Nephron (organoid): ENCODE data around the gene FBXW9.
"Not testable (repeated sequence)": the region's sequence is repeated elsewhere in the genome, so short reads cannot be mapped to it uniquely, and the experiment has no call there.

Experiments used
- H3K27ac Mint-ChIP-seq, 3 experiments: 2 replicates each; pipeline ENCODE4 v1.8.0; 2020; ENCODE audit warnings: mixed read lengths in 3 of 3, mild to moderate bottlenecking in 2 of 3, moderate library complexity in 1 of 3
- H3K27me3 Mint-ChIP-seq: 2 replicates; pipeline ENCODE4 v1.8.0; 2021; ENCODE audit warnings: low read depth, mild to moderate bottlenecking, moderate library complexity, mixed read lengths
- H3K36me3 Mint-ChIP-seq: 2 replicates; pipeline ENCODE4 v1.8.0; 2020; ENCODE audit warnings: low read depth, mixed read lengths
- H3K4me1 Mint-ChIP-seq: 2 replicates; pipeline ENCODE4 v1.8.0; 2020; ENCODE audit warnings: mixed read lengths
- H3K4me3 Mint-ChIP-seq, 3 experiments: 2 replicates each; pipeline ENCODE4 v1.8.0; 2020; ENCODE audit warnings: mild to moderate bottlenecking in 3 of 3, mixed read lengths in 3 of 3, moderate library complexity in 2 of 3
- H3K9me3 Mint-ChIP-seq: 2 replicates; pipeline ENCODE4 v1.8.0; 2020; ENCODE audit warnings: mixed read lengths
- CTCF ChIP-seq, 3 experiments: fragments of 200-600 bp; sonication (generic); IDR thresholded peaks; one replicate each; pipeline ENCODE4 v1.5.0; 2021; ENCODE audit warnings: antibody characterized with exemption in 3 of 3; ENCODE audit not compliant: unreplicated experiment in 3 of 3

FBXW9 gene

GRCh38 chr19:12652219-12652618, 44.2 kb downstream of the FBXW9 start:
- no peak overlapping the region for H3K27ac Mint-ChIP-seq
- no peaks in the 10 kb centered on the region for H3K9me3 Mint-ChIP-seq
- TF ChIP-seq CTCF (IDR thresholded peaks at IDR 0.05; ENCODE audit: unreplicated experiment in 3 of 3): no peak
- H3K4me1 Mint-ChIP-seq: no peaks in the 10 kb centered on the region
- H3K36me3 Mint-ChIP-seq: peaks cover 34% of the 10 kb centered on the region
- H3K4me3 Mint-ChIP-seq: no peak overlapping the region
- H3K27me3 Mint-ChIP-seq: no peaks in the 10 kb centered on the region

GRCh38 chr19:12649941-12650340, 46.5 kb downstream of the FBXW9 start:
- H3K27ac Mint-ChIP-seq: no peak overlapping the region
- no peak overlapping the region for H3K4me3 Mint-ChIP-seq
- no peaks in the 10 kb centered on the region for H3K4me1 Mint-ChIP-seq
- H3K36me3 Mint-ChIP-seq: peaks cover 20% of the 10 kb centered on the region
- H3K27me3 Mint-ChIP-seq: no peaks in the 10 kb centered on the region
- H3K9me3 Mint-ChIP-seq: no peaks in the 10 kb centered on the region
- no peak for TF ChIP-seq CTCF (IDR thresholded peaks at IDR 0.05; ENCODE audit: unreplicated experiment in 3 of 3)

GRCh38 chr19:12648088-12648487, 48.3 kb downstream of the FBXW9 start:
- Mint-ChIP-seq H3K4me1 (no peaks in the 10 kb centered on the region), H3K9me3 (no peaks in the 10 kb centered on the region), H3K27ac (no peak overlapping the region), H3K36me3 (peaks cover 20% of the 10 kb centered on the region), H3K27me3 (no peaks in the 10 kb centered on the region), H3K4me3 (no peak overlapping the region)
- no peak for TF ChIP-seq CTCF (IDR thresholded peaks at IDR 0.05; ENCODE audit: unreplicated experiment in 3 of 3)

GRCh38 chr19:12647490-12648071, 48.9 kb downstream of the FBXW9 start:
- no peaks in the 10 kb centered on the region for H3K9me3 Mint-ChIP-seq
- no peak overlapping the region for H3K4me3 Mint-ChIP-seq

GRCh38 chr19:12647047-12647446, 49.4 kb downstream of the FBXW9 start:
- Mint-ChIP-seq H3K27me3 (no peaks in the 10 kb centered on the region), H3K27ac (no peak overlapping the region), H3K36me3 (peaks cover 17% of the 10 kb centered on the region), H3K4me1 (no peaks in the 10 kb centered on the region), H3K4me3 (no peak overlapping the region), H3K9me3 (no peaks in the 10 kb centered on the region)
- TF ChIP-seq CTCF (IDR thresholded peaks at IDR 0.05; ENCODE audit: unreplicated experiment in 3 of 3): no peak

More at GRCh38 chr19:12647490-12648071, 48.9 kb downstream of the FBXW9 start:
- Mint-ChIP-seq H3K36me3 (peaks cover 20% of the 10 kb centered on the region), H3K4me1 (no peaks in the 10 kb centered on the region), H3K27me3 (no peaks in the 10 kb centered on the region), H3K27ac (no peak overlapping the region)
- no peak for TF ChIP-seq CTCF (IDR thresholded peaks at IDR 0.05; ENCODE audit: unreplicated experiment in 3 of 3)

GRCh38 chr19:12646551-12646950, 49.9 kb downstream of the FBXW9 start:
- H3K27ac Mint-ChIP-seq: no peak overlapping the region
- no peak for TF ChIP-seq CTCF (IDR thresholded peaks at IDR 0.05; ENCODE audit: unreplicated experiment in 3 of 3)
- no peaks in the 10 kb centered on the region for H3K27me3 Mint-ChIP-seq

GRCh38 chr19:12643716-12644115, 52.7 kb downstream of the FBXW9 start:
- not testable (repeated sequence) for H3K4me1 Mint-ChIP-seq, H3K4me3 Mint-ChIP-seq

More at GRCh38 chr19:12646551-12646950, 49.9 kb downstream of the FBXW9 start:
- Mint-ChIP-seq H3K36me3 (peaks cover 13% of the 10 kb centered on the region), H3K4me3 (no peak overlapping the region), H3K4me1 (no peaks in the 10 kb centered on the region), H3K9me3 (no peaks in the 10 kb centered on the region)

More at GRCh38 chr19:12643716-12644115, 52.7 kb downstream of the FBXW9 start:
- H3K27me3 Mint-ChIP-seq, H3K9me3 Mint-ChIP-seq, H3K27ac Mint-ChIP-seq, H3K36me3 Mint-ChIP-seq: not testable (repeated sequence)
